ENCODE measurements around the gene RELN. TPM values are rescaled to one million over a fixed set of nuclear protein-coding genes. Genes with fewer than 3 reads are reported as not detected.

The RELN gene
- total and polyA plus RNA-seq, 12 donors: 0.22 to 1.9 (median 0.93) TPM

- no peak for DNase-seq
- no peak overlapping the region for H3K27ac ChIP-seq
- peaks cover 0 to 10% (median 0%) of the 10 kb centered on the region in 7 donors for H3K27me3 ChIP-seq
- H3K4me3 ChIP-seq: no peak overlapping the region
- H3K36me3 ChIP-seq: no peaks in the 10 kb centered on the region
- no peak for ATAC-seq
- TF ChIP-seq, protein P1, sequence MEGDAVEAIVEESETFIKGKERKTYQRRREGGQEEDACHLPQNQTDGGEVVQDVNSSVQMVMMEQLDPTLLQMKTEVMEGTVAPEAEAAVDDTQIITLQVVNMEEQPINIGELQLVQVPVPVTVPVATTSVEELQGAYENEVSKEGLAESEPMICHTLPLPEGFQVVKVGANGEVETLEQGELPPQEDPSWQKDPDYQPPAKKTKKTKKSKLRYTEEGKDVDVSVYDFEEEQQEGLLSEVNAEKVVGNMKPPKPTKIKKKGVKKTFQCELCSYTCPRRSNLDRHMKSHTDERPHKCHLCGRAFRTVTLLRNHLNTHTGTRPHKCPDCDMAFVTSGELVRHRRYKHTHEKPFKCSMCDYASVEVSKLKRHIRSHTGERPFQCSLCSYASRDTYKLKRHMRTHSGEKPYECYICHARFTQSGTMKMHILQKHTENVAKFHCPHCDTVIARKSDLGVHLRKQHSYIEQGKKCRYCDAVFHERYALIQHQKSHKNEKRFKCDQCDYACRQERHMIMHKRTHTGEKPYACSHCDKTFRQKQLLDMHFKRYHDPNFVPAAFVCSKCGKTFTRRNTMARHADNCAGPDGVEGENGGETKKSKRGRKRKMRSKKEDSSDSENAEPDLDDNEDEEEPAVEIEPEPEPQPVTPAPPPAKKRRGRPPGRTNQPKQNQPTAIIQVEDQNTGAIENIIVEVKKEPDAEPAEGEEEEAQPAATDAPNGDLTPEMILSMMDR (IDR thresholded peaks at IDR 0.05): no peak
- intact Hi-C loops (cut with DNase I): no loop called here
- H3K4me1 ChIP-seq: no peaks in the 10 kb centered on the region
- no peaks in the 10 kb centered on the region for H3K9me3 ChIP-seq
Measured at GRCh38 chr7:103592844-103593243, 396.6 kb downstream of the RELN start.

DNA sequence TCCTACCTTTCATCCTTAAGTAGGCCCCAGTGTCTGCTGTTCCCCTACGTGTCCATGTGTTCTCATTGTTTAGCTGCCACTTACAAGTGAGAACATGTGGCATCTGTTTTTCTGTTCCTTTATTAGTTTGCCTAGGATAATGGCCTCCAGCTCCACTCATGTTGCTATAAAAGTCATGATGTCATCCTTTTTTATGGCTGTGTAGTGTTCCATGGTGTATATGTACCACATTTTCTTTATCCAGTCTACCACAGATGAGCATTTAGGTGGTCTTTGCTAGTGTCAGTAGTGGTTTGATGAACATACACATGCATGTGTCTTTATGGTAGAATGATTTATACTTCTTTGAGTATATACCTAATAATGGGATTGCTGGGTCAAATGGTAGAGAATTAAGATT, 397.3 kb downstream of the RELN start:
- DNase-seq (no peak), ATAC-seq (no peak)
- intact Hi-C loops (cut with DNase I): no loop called here
- no peak overlapping the region for H3K27ac ChIP-seq
- H3K36me3 ChIP-seq: no peaks in the 10 kb centered on the region
- H3K4me3 ChIP-seq: no peak overlapping the region
- TF ChIP-seq, protein P1 (IDR thresholded peaks at IDR 0.05): no peak
- no peaks in the 10 kb centered on the region for H3K4me1 ChIP-seq
- H3K9me3 ChIP-seq: no peaks in the 10 kb centered on the region
- WGBS, 2 donors: 87 to 92% methylated on average over 1 of the region's 1 CpG
- peaks cover 0 to 8% (median 0%) of the 10 kb centered on the region in 7 donors for H3K27me3 ChIP-seq

- 94 to 96% methylated on average over 2 of the region's 2 CpGs for WGBS, 2 donors
- H3K4me1 ChIP-seq: no peaks in the 10 kb centered on the region
- no peak overlapping the region for H3K27ac ChIP-seq
- DNase-seq (no peak), ATAC-seq (no peak)
- peaks cover 0 to 11% (median 0%) of the 10 kb centered on the region in 7 donors for H3K27me3 ChIP-seq
- no peaks in the 10 kb centered on the region for H3K36me3 ChIP-seq
- H3K4me3 ChIP-seq: no peak overlapping the region
- intact Hi-C loops (cut with DNase I): no loop called here
- H3K9me3 ChIP-seq: no peaks in the 10 kb centered on the region
- TF ChIP-seq, protein P1 (IDR thresholded peaks at IDR 0.05): no peak
Measured at GRCh38 chr7:103580031-103580430, 409.4 kb downstream of the RELN start.

DNA sequence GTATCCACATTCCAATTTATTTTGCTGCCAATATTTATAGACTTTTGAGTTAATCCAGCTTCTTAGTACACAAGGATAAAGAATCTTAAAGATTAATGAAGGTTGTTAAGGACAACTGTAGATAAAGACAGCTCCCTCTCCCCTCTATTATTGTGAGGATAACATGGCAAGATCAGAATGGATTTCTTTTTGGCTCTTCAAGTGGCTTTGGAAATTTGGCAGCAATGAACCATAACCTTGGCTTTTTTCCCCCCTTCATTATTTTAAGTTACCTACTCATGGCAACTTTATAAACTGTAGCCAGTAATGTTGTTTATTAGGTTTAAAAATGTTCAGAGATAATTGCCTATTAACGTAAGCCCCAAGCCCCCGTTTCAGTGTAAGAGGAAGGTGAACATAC, 412.4 kb downstream of the RELN start:
- intact Hi-C loops (cut with DNase I): loop anchor here in 3 of 10 donors (10.0 kb wide), 2 partner anchors 578 to 588 kb away; no protein-coding TSS in a partner anchor
- Histone ChIP-seq H3K36me3 (no peaks in the 10 kb centered on the region), H3K4me1 (no peaks in the 10 kb centered on the region), H3K27ac (no peak overlapping the region), H3K4me3 (no peak overlapping the region), H3K27me3 (peaks cover 0 to 6% (median 0%) of the 10 kb centered on the region in 7 donors), H3K9me3 (no peaks in the 10 kb centered on the region)
- ATAC-seq: no peak
- 47 to 60% methylated on average over 2 of the region's 2 CpGs for WGBS, 2 donors
- no peak for DNase-seq
- TF ChIP-seq, protein P1 (IDR thresholded peaks at IDR 0.05): no peak
